HG03342 (cell line): ENCODE measurements around the gene TEAD1.

Source experiments
- ATAC-seq: cut with Tn5 transposase; IDR thresholded peaks from one replicate; pipeline ENCODE4 v1.9.1; 2021; ENCODE audit warnings: mild to moderate bottlenecking, moderate library complexity; ENCODE audit not compliant: unreplicated experiment

The TEAD1 gene

GRCh38 chr11:12922418-12922817 is 248.2 kb downstream of the TEAD1 start:
- no peak for ATAC-seq

- no peak for ATAC-seq
These were observed 248.8 kb downstream of the TEAD1 start for GRCh38 chr11:12922980-12923507.

DNA sequence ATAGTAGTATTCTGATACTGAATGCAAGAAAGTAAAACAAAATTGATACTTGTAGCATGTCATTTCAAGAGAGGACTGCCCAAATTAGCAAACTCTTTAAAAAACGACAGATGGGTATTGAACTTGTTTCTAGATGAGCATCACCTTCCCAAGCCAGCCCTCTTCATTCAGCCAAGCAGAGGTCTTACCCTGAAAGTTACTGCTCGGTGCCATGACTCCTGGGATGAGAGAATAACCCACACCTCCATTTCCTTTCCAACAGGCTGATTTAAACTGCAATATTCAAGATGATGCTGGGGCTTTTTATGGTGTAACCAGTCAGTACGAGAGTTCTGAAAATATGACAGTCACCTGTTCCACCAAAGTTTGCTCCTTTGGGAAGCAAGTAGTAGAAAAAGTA is 250.4 kb downstream of the TEAD1 start:
- ATAC-seq: no peak

GRCh38 chr11:12925520-12925919 is 251.3 kb downstream of the TEAD1 start:
- no peak for ATAC-seq

DNA sequence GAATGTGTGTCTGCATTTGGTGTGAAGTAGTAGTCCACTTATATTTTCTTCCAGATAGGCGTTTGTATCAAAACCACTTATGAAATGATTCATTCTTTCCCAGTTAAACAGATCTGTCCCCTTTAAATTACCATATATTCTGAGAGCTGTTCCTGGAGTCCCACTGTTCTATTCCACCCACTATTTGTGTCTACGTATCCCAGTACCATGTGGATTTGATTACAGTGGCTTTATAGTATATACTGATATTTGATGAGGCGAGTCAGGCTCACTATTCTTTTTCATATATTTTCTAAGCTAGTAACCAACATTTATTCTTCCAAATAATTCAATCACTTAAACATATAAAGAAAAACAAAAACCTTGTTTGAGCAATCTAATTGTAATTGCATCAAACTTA is 253.0 kb downstream of the TEAD1 start:
- ATAC-seq: no peak

GRCh38 chr11:12927886-12928285 is 253.7 kb downstream of the TEAD1 start:
- ATAC-seq: no peak

GRCh38 chr11:12930850-12931249 is 256.6 kb downstream of the TEAD1 start:
- no peak for ATAC-seq

GRCh38 chr11:12932485-12932884 is 258.3 kb downstream of the TEAD1 start:
- ATAC-seq: no peak

DNA sequence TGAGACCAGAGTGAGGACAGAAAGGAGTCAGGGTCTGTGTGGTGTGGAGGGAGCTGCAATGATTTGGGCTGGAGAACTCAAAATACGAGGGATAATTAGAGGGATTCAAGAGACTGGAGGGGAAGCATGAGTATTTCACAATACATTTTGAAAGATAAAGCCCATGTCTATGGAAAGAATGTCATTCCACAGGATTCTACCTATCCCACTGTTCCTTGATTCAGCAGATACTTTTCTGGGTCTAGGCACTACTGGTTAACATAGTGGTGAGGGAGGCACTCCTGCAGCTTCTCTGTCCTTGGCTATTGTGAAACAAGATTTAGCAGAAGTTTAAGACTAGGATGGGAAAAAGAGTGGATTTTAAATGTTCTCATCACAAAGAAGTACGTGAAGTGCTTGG is 262.0 kb downstream of the TEAD1 start:
- no peak for ATAC-seq

GRCh38 chr11:12938590-12939247 is 264.5 kb downstream of the TEAD1 start:
- ATAC-seq: no peak

DNA sequence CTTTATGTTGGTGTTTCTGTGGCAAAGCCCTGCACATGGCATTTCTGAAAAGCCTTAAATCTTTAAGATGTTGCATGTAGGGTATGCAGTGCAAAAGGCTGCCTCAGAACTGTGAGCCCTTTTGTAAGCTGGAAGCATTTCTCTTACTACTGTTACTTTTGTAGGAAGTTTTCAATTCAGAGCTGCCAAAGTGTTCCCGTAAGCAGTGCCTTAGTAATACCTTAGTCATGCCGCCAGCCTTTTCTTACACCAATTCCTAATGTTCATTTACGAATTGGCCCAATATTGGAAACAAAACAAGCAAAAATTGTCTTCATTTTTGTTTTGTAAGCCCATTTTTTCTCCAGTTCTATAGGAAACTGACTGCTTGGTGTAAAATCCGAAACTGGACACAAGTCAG is 267.4 kb downstream of the TEAD1 start:
- ATAC-seq: no peak

DNA sequence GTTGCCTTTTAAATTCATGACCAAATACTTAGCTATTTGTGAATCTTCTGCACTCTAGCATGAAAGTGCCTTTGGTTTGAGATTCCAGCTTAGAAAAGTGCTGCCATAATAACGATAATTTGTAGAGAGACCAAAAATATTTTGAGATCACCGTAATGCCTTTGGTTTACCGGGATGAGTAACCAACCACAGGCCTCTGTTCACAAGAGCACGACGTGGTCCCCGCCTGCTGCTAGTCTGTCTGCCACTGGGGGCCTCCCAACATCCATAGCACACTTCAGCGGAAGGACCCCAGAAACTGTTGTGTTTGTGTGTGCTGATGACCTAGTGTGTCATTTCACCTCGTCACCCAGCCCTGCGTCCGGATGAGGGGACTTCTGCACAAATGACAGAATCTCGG is 267.9 kb downstream of the TEAD1 start:
- no peak for ATAC-seq

DNA sequence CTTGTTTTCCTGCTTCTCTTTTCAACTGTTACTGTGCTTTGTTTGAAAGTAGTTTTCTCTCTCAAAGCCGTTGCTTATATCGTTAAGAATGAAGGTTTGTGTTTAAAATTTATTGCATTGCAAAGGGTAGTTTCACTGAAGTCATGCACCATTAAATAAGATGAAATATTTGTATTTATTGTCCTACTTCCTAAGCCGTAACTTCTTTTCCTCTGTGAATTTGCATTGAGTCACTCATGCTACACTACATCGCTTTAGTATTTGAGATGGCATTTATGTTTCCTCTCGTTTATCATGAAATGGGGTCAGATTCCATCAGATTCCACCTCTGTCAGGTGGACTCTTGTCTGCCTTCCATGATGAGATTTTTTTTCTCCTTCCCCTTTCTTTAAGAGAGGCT is 269.1 kb downstream of the TEAD1 start:
- ATAC-seq: no peak

- no peak for ATAC-seq
These were observed 270.7 kb downstream of the TEAD1 start for GRCh38 chr11:12944889-12945288.

GRCh38 chr11:12949453-12949852 is 275.2 kb downstream of the TEAD1 start:
- no peak for ATAC-seq

GRCh38 chr11:12950670-12951069 is 276.4 kb downstream of the TEAD1 start:
- ATAC-seq: no peak

DNA sequence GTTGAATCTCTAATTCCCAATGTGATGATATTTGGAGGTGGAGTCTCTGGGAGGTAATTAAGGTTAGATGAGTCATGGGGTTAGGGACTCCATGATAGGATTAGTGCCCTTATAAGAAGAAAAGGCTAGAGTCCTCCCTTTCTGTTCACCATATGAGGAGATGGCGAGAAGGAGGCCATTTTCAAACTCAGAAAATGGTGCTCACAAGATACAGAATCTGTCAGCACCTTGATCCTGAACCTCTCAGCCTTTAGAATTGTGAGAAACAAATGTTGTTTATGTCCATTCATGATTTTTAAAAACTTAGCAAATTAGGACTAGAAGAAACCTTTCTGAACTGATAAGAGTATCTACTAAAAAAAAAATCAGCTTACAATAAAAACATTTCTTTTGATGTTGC is 277.2 kb downstream of the TEAD1 start:
- ATAC-seq: no peak

- ATAC-seq: no peak
These were observed 277.9 kb downstream of the TEAD1 start for GRCh38 chr11:12952094-12952493.

GRCh38 chr11:12958986-12959385 is 284.8 kb downstream of the TEAD1 start:
- no peak for ATAC-seq

DNA sequence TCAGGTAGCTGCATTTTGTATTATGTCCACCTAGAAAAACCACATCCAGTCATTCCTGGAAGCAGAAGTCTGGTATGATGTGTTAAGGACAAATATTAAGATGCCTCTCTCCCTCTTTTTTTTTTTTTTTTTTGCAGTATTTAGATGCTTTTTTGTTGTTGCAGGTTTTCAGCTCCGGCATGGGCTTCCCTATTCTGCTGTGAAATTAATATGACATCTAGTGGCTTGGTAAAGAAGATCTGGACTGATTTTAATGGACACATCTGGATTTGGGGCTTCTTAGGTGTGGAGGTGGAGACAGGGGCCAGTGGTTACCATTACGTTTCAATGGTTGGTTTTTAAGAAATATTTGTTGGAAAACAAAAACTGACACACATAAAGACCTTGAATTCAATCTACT is 287.4 kb downstream of the TEAD1 start:
- no peak for ATAC-seq

- no peak for ATAC-seq
These were observed 288.1 kb downstream of the TEAD1 start for GRCh38 chr11:12962306-12962705.

DNA sequence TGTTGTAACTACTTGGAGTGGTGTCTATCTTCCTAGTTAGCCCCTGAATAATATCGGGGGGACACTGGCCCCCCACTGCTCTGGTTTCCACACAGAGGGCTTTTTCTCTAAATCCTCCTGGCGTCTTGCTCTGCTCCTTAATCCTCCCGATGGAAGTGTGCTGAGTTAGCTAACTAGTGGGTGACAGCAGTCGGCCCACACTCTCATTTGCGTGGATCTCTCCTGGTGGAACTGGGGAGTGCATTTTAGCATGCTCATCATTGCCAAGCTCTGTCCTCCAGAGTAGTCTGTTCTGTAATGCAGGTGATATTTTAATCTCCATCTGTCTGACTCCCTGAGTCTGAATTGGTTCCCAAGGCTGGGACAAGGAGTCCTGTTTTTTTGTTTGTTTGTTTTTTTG is 288.8 kb downstream of the TEAD1 start:
- ATAC-seq: no peak
